Neural progenitor cell (in vitro differentiated cells): ENCODE data around the gene MTAP.
A peak's percentile ranks its signal among the peaks of the same experiment; 100 is the strongest.

Experiments
- EZH2 ChIP-seq: fragments of 200-600 bp; sonication (generic); IDR thresholded peaks from 2 replicates; pipeline ENCODE4 v1.6.1; 2017; ENCODE audit warnings: antibody characterized with exemption, mild to moderate bottlenecking, moderate library complexity
- EZH2phosphoT487 ChIP-seq: fragments of 200-600 bp; sonication (generic); IDR thresholded peaks from 2 replicates; pipeline ENCODE4 v1.6.1; 2017; ENCODE audit warnings: antibody characterized with exemption
- TF ChIP-seq, protein P1 (sequence below): fragments of 200-600 bp; sonication (generic); IDR thresholded peaks from 2 replicates; pipeline ENCODE4 v1.5.1; 2017; ENCODE audit warnings: antibody characterized with exemption, mild to moderate bottlenecking

DNA sequence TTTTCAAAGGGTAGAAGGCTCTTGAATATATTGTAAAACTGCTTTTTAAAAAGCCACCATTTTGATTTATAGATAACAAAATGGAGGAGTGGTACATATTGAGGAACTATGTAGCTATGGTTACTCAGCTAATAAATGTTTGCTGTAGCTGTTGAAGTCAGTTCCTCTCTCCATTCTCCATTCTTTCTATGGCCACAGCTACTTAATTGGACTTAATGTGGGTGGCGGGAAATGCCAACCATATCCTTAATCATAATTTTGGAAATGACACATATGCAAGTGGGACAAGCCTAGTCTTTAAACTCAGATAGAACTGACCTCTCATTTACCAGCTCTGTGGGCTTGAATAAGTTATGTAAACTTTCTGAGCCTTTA is 181.1 kb downstream of the MTAP start:
- TF ChIP-seq, protein P1, sequence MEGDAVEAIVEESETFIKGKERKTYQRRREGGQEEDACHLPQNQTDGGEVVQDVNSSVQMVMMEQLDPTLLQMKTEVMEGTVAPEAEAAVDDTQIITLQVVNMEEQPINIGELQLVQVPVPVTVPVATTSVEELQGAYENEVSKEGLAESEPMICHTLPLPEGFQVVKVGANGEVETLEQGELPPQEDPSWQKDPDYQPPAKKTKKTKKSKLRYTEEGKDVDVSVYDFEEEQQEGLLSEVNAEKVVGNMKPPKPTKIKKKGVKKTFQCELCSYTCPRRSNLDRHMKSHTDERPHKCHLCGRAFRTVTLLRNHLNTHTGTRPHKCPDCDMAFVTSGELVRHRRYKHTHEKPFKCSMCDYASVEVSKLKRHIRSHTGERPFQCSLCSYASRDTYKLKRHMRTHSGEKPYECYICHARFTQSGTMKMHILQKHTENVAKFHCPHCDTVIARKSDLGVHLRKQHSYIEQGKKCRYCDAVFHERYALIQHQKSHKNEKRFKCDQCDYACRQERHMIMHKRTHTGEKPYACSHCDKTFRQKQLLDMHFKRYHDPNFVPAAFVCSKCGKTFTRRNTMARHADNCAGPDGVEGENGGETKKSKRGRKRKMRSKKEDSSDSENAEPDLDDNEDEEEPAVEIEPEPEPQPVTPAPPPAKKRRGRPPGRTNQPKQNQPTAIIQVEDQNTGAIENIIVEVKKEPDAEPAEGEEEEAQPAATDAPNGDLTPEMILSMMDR: no peak
- TF ChIP-seq EZH2 (peak; percentile 40), EZH2phosphoT487 (no peak)
